ENCODE data around the gene SLC4A8. TPM values are rescaled to one million over a fixed set of nuclear protein-coding genes. Genes with fewer than 3 reads are reported as not detected.

Gene SLC4A8
- total RNA-seq, 1 donor from 2014 or later: 1.2 TPM

- no peak for DNase-seq
Measured at GRCh38 chr12:51528852-51529650, 104.4 kb downstream of the SLC4A8 start.

- no peak for DNase-seq
Measured at GRCh38 chr12:51529651-51529970, 105.0 kb downstream of the SLC4A8 start.

- no peak for DNase-seq
Measured at GRCh38 chr12:51530208-51530607, 105.6 kb downstream of the SLC4A8 start.

DNA sequence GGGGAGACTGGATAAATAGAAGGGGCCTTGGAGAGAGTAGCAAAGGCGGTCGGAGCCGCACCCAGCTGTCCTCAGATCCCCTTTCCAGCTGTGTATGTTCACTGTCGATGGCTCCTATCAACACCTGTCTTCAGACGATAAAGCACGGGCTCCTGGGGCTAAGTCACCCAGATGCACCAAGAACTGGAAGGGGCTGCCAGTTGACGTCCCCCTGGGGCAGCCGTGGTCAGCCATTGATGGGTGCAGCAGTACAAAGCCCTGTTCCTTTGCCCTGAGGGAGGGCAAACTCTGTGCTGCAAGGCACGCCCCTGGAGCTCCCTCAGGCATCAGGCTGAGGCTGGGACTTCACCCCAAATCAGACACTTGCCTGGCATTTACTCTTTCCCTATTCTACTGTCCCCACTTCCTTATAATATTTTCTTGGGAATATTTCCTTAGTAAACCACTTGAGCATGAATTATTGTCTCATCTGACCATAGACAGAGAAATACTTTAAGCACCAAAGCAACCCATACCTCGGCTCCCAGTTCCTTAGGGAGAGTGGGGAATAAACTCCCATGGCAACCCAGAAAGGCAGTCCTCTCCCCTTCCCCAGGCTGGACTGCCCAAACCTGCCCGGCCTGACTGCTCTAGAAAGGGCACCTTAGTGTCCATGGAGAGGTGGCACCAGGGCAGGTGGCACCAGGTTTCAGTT is 106.8 kb downstream of the SLC4A8 start:
- no peak for DNase-seq

DNA sequence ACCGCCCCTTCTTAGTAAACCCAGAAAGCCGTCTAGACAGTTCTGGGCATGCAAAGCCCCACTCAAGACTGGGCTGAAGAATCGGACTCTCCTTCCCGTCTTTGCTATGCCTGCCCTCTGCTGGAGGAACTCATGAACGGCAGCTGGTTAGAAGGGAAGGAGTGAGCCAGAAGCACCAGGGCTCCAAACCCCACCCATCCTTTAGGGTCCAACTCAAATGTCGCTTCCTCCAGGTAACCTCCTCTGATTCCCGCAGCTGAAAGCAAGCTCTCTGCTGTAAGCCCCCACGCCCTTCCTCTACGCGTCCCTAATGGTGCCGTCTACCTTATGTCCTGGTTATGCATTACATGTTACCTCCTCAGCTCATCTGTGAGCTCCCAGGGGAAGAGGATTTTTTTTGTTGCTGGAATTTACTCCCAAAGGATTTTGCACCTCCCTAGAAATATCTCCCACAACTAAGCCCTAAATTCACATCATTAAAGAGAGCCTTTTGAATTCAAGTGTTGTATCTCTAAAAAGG is 107.4 kb downstream of the SLC4A8 start:
- peak; percentile 87 for DNase-seq

GRCh38 chr12:51533799-51534198 is 109.2 kb downstream of the SLC4A8 start:
- no peak for DNase-seq

GRCh38 chr12:51534216-51535074 is 109.8 kb downstream of the SLC4A8 start:
- no peak for DNase-seq

DNA sequence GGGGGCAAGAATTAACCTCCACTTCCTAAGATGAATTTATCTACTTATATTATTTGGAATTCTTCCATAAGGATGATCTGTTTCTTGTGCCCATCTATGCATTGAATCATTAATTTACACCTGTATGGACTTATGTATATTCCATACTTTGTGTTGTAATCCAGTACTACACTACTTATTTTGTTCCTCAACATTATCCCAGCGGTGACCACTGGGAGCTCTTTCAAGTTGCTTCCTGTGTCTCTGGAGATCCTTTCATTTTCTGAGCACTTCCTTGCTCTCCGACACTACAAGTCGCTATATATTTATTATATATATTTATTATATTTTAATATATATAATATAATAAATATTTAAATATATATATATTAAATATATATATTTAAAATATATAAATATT is 111.5 kb downstream of the SLC4A8 start:
- DNase-seq: no peak

DNA sequence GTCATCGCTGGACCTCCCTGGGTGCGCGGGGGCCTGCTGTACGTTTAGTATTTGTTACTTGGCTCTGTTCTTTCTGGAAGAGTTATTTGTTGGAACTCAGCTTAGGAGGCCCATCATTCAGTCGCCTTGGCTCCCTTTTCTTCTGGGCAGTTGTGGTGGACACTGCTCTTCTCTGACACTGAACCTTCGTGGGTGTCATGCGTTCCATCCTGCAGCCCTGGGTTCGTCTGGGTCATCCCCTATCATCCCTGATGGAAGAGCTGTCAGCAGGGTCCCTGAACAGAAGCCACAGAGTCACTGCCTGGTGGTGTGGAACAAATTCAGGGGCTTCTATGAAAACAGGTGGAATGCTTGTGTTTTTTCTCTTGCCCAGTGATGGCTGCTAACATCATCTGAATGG is 113.5 kb downstream of the SLC4A8 start:
- no peak for DNase-seq

- no peak for DNase-seq
Measured at GRCh38 chr12:51538599-51538998, 114.0 kb downstream of the SLC4A8 start.

DNA sequence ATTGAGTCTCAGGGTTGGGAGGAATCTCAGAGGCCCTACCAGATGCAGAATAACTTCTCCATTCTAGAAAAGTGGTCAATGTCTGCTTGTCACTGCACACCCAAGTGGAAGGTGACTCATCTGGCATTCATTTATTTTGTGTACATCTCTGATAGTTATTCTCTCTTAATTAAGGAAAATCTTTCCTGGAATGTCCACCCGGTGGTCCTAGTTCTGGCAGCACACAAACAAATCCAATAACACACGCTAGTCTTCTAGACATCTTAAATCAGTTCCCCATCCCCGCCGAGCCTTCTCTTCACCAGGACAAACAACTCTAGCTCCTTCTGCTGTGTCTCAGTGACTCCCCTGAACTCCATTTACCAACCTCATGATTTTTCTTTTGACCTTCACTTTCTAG is 116.4 kb downstream of the SLC4A8 start:
- no peak for DNase-seq

GRCh38 chr12:51546097-51546496 is 121.5 kb downstream of the SLC4A8 start:
- no peak for DNase-seq

- DNase-seq: no peak
Measured at GRCh38 chr12:51547606-51548005, 123.0 kb downstream of the SLC4A8 start.

GRCh38 chr12:51548241-51548640 is 123.6 kb downstream of the SLC4A8 start:
- no peak for DNase-seq

DNA sequence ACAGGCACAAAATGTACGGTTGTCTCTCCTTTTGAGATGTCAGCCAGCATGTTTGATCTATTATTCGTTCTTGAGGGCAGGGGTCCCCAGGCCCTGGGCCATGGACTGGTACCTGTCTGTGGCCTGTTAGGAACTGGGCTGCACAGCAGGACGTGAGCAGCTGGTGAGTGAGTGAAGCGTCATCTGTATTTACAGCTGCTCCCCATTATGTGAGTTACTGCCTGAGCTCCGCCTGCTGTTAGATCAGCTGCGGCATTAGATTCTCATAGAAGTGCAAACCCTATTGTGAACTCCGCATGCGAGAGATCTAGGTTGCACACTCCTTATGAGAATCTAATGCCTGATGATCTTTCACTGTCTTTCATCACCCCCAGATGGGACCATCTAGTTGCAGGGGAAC is 125.0 kb downstream of the SLC4A8 start:
- peak; percentile 9 for DNase-seq

Other genes starting within 250 kb of the SLC4A8 start
- gene POU6F1, start 206.8 kb upstream of the SLC4A8 start, total RNA-seq: 4.5 TPM
- 74.2 TPM for gene DAZAP2, start 186.0 kb upstream of the SLC4A8 start, total RNA-seq
- gene SMAGP, start 154.4 kb upstream of the SLC4A8 start, total RNA-seq: 5.0 TPM
- 3.8 TPM for gene BIN2, start 100.7 kb upstream of the SLC4A8 start, total RNA-seq
- not detected for gene CELA1, start 78.2 kb upstream of the SLC4A8 start, total RNA-seq
- gene GALNT6, start 33.4 kb upstream of the SLC4A8 start, total RNA-seq: 14.4 TPM
- 2.1 TPM for gene SCN8A, start 166.4 kb downstream of the SLC4A8 start, total RNA-seq

Measured in tongue (tissue), 2 donors.